ENCODE results near the gene ABCB6. TPM values are rescaled to one million over a fixed set of nuclear protein-coding genes. Genes with fewer than 3 reads are reported as not detected.
"Not testable (repeated sequence)": the region's sequence is repeated elsewhere in the genome, so short reads cannot be mapped to it uniquely, and the experiment has no call there.

The ABCB6 gene
- total RNA-seq, 1 donor from 2014 or later: 9.3 TPM

- no peak for TF ChIP-seq CTCF (conservative IDR thresholded peaks at IDR 0.05; ENCODE audit: low read depth, low read length)
- DNase-seq (ENCODE audit: low read depth): peak; percentile 27
- peak within 1 kb of the TSS; percentile 82 for H3K4me3 ChIP-seq (ENCODE audit: low read depth, low read length)
Observed at GRCh38 chr2:219206328-219207133, 12.2 kb downstream of the ABCB6 start, which contains the start of gene ZFAND2B. Gene ZFAND2B (plus strand): TSS chr2:219206782. CDS start chr2:219206988, 206 bp downstream.

DNA sequence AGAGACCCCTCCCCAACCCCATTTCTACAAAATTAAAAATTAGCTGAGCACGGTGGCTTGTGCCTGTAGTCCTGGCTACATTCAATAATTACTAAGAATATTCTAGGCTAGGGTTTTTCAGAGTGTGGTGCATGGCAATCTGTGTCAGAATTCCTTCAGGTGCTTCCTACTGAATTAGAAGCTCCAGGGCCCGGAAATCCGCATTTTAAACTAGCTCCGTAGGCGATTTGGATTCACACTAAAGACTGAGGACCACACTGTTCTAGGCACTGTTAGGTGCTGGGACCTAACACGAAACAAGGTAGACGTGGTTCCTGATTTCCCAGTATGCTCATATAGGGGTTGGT lies 12.8 kb downstream of the ABCB6 start:
- TF ChIP-seq CTCF (conservative IDR thresholded peaks at IDR 0.05; ENCODE audit: low read depth, low read length): no peak
- no peak for DNase-seq (ENCODE audit: low read depth)
- peak overlapping the region; percentile 82 for H3K4me3 ChIP-seq (ENCODE audit: low read depth, low read length)

GRCh38 chr2:219205165-219205538 lies 13.6 kb downstream of the ABCB6 start:
- no peak for TF ChIP-seq CTCF (conservative IDR thresholded peaks at IDR 0.05; ENCODE audit: low read depth, low read length)
- no peak for DNase-seq (ENCODE audit: low read depth)
- H3K4me3 ChIP-seq (ENCODE audit: low read depth, low read length): no peak overlapping the region

GRCh38 chr2:219204425-219205164 lies 14.2 kb downstream of the ABCB6 start:
- no peak overlapping the region for H3K4me3 ChIP-seq (ENCODE audit: low read depth, low read length)
- TF ChIP-seq CTCF (conservative IDR thresholded peaks at IDR 0.05; ENCODE audit: low read depth, low read length): no peak
- DNase-seq (ENCODE audit: low read depth): no peak

DNA sequence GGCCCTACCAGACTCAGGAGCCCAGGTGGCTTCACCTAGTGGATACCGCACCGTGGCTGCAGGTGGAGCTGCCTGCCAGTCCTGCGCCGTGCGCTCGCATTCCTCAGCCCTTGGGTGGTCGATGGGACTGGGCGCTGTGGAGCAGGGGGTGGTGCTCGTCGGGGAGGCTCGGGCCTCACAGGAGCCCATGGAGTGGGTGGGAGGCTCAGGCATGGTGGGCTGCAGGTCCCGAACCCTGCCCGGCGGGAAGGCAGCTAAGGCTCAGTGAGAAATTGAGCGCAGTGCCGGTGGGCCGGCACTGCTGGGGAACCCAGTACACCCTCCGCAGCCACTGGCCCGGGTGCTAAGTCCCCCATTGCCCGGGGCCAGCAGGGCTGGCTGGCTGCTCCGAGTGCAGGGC lies 17.4 kb downstream of the ABCB6 start:
- H3K4me3 ChIP-seq (ENCODE audit: low read depth, low read length); DNase-seq (ENCODE audit: low read depth): not testable (repeated sequence)

DNA sequence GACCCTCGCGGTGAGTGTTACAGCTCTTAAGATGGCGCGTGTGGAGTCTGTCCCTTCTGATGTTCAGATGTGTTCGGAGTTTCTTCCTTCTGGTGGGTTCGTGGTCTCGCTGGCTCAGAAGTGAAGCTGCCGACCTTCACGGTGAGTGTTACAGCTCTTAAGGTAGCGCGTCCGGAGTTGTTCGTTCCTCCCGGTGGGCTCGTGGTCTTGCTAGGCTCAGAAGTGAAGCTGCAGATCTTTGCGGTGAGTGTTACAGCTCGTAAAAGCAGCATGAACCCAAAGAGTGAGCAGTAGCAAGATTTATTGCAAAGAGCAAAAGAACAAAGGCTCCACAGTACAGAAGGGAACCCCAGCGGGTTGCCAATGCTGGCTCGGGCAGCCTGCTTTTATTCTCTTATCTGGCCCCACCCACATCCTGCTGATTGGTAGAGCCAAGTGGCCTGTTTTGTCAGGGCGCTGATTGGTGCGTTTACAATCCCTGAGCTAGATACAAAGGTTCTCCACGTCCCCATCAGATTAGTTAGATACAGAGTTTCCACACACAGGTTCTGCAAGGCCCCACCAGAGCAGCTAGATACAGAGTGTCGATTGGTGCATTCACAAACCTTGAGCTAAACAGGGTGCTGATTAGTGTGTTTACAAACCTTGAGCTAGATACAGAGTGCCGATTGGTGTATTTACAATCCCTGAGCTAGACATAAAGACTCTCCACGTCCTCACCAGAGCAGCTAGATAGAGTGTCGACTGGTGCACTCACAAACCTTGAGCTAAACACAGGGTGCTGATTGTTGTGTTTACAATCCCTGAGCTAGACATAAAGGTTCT lies 18.0 kb downstream of the ABCB6 start:
- H3K4me3 ChIP-seq (ENCODE audit: low read depth, low read length); DNase-seq (ENCODE audit: low read depth): not testable (repeated sequence)

GRCh38 chr2:219199470-219200211 lies 19.1 kb downstream of the ABCB6 start:
- no peak overlapping the region for H3K4me3 ChIP-seq (ENCODE audit: low read depth, low read length)
- DNase-seq (ENCODE audit: low read depth): no peak
- no peak for TF ChIP-seq CTCF (conservative IDR thresholded peaks at IDR 0.05; ENCODE audit: low read depth, low read length)

Data from epithelial cell of proximal tubule (primary cell).